GM20000 (cell line): ENCODE results near the gene CAPN3.
"Not testable (repeated sequence)": the region's sequence is repeated elsewhere in the genome, so short reads cannot be mapped to it uniquely, and the experiment has no call there.

Experiments used
- DNase-seq: peaks from one replicate; pipeline ENCODE4 v3.0.0; 2012; ENCODE audit warnings: low spot score
- CTCF ChIP-seq: IDR thresholded peaks from 2 replicates; pipeline ENCODE4 v1.5.1; 2012; ENCODE audit warnings: mild to moderate bottlenecking, control low read depth; ENCODE audit errors: extremely low read depth, missing control alignments

Gene CAPN3

DNA sequence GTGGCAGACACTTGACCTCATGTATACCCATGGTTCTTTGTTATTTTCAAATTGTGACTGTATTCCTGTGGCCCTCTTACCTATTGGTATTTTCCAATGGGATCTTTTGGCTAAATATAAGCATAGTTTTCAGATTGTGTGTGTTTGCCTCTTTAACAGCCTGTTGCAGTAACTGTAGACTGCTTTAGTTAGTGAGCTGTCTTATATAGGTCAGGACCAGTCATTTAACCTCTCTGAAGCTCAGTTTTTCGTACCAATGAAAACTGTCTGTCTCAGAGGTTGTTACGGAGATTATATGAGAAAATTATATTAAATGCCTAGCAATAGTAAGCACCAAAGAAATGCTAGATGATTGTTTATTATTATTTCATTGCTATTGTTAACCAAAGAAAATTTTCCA, 29.3 kb upstream of the CAPN3 start:
- DNase-seq, result no peak
- TF ChIP-seq CTCF, result no peak

GRCh38 chr15:42331235-42331634, 28.1 kb upstream of the CAPN3 start:
- no peak for DNase-seq
- no peak for TF ChIP-seq CTCF

GRCh38 chr15:42332331-42332730, 27.0 kb upstream of the CAPN3 start:
- TF ChIP-seq CTCF, result no peak
- DNase-seq, result no peak

GRCh38 chr15:42335074-42335473, 24.2 kb upstream of the CAPN3 start:
- TF ChIP-seq CTCF, result no peak
- no peak for DNase-seq

GRCh38 chr15:42336650-42337049, 22.7 kb upstream of the CAPN3 start:
- not testable (repeated sequence) for DNase-seq

GRCh38 chr15:42337104-42337503, 22.2 kb upstream of the CAPN3 start:
- not testable (repeated sequence) for DNase-seq

DNA sequence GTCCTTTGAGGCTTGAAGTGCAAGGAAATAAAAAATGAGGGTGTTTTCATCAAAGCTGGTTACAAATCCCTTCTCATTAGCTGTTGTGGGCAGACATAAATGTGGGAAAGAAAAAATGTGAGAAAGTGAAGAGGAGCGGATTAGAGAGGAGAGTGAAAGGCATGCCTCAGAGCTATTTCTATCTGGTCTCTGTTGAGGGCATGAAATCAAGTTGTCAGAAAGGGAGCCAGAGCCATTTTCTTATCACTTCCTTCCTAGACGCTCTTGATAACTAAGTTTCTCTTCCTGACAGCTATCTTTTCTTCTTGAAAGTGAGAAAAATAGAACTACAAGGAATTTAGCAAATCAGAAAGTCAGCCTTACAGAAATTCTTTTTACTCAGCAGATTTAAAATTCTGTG, 20.8 kb upstream of the CAPN3 start:
- no peak for TF ChIP-seq CTCF
- no peak for DNase-seq

- no peak for DNase-seq
- TF ChIP-seq CTCF, result no peak
Measured at GRCh38 chr15:42343596-42344232, 15.6 kb upstream of the CAPN3 start.

- DNase-seq, result no peak
- TF ChIP-seq CTCF, result no peak
Measured at GRCh38 chr15:42344763-42345162, 14.5 kb upstream of the CAPN3 start.
